Daoy (cell line): ENCODE data around the gene SLC40A1. TPM values are rescaled to one million over a fixed set of nuclear protein-coding genes. Genes with fewer than 3 reads are reported as not detected.

Experiments used
- DNase-seq: peaks from one replicate; pipeline ENCODE4 v3.0.0-alpha.2; 2015; ENCODE audit warnings: low read depth
- total RNA-seq: library from RNA; depleted of rRNA; stranded (reverse); fragments of >200 nt; shearing (Covaris generic); gene quantifications from 2 replicates; pipeline ENCODE4 v1.2.3, GENCODE V29; 2014

Gene SLC40A1
- total RNA-seq, 1 experiment from 2014 or later: 5.6 TPM

- no peak for DNase-seq
Observed at GRCh38 chr2:189569295-189569910, 11.2 kb downstream of the SLC40A1 start.

- peak; percentile 17 for DNase-seq
Observed at GRCh38 chr2:189566046-189566445, 14.5 kb downstream of the SLC40A1 start.

- no peak for DNase-seq
Observed at GRCh38 chr2:189561371-189562038, 19.1 kb downstream of the SLC40A1 start.

GRCh38 chr2:189560273-189560586 lies 20.4 kb downstream of the SLC40A1 start:
- no peak for DNase-seq

- no peak for DNase-seq
Observed at GRCh38 chr2:189559579-189560272, 20.9 kb downstream of the SLC40A1 start.

- DNase-seq: no peak
Observed at GRCh38 chr2:189558516-189559272, 21.9 kb downstream of the SLC40A1 start.

- no peak for DNase-seq
Observed at GRCh38 chr2:189557373-189557772, 23.2 kb downstream of the SLC40A1 start.

GRCh38 chr2:189556526-189556925 lies 24.1 kb downstream of the SLC40A1 start:
- no peak for DNase-seq

- DNase-seq: no peak
Observed at GRCh38 chr2:189555232-189555631, 25.4 kb downstream of the SLC40A1 start.

GRCh38 chr2:189553504-189554088 lies 27.0 kb downstream of the SLC40A1 start:
- DNase-seq: no peak

- no peak for DNase-seq
Observed at GRCh38 chr2:189552991-189553404, 27.6 kb downstream of the SLC40A1 start.

GRCh38 chr2:189552334-189552990 lies 28.1 kb downstream of the SLC40A1 start:
- no peak for DNase-seq

- DNase-seq: no peak
Observed at GRCh38 chr2:189551808-189552207, 28.8 kb downstream of the SLC40A1 start.

- DNase-seq: no peak
Observed at GRCh38 chr2:189549449-189549832, 31.1 kb downstream of the SLC40A1 start.

- DNase-seq: no peak
Observed at GRCh38 chr2:189548666-189549448, 31.7 kb downstream of the SLC40A1 start.

GRCh38 chr2:189545418-189545817 lies 35.2 kb downstream of the SLC40A1 start:
- DNase-seq: no peak

GRCh38 chr2:189544318-189545042 lies 36.1 kb downstream of the SLC40A1 start:
- DNase-seq: no peak

GRCh38 chr2:189543367-189543766 lies 37.2 kb downstream of the SLC40A1 start:
- no peak for DNase-seq

GRCh38 chr2:189542145-189542882 lies 38.3 kb downstream of the SLC40A1 start:
- no peak for DNase-seq
